Testis (tissue), 2 donors: ENCODE results near the gene ABCB11.
"Not testable (repeated sequence)": the region's sequence is repeated elsewhere in the genome, so short reads cannot be mapped to it uniquely, and the experiment has no call there.

Experiments used
- POLR2A ChIP-seq: fragments of 450-650 bp; IDR thresholded peaks from one replicate; pipeline ENCODE4 v1.6.1; 2017; ENCODE audit warnings: antibody characterized with exemption, mild to moderate bottlenecking, moderate library complexity
- TF ChIP-seq, protein P1 (sequence below), 3 experiments: fragments of 450-650 bp in 2 of 3; fragments of 200-600 bp in 1 of 3; sonication (generic) in 1 of 3; IDR thresholded peaks; one replicate each; pipeline ENCODE4 v1.5.1; 2016 to 2019; ENCODE audit warnings: antibody characterized with exemption in 3 of 3, mild to moderate bottlenecking in 2 of 3, moderate library complexity in 1 of 3

DNA sequence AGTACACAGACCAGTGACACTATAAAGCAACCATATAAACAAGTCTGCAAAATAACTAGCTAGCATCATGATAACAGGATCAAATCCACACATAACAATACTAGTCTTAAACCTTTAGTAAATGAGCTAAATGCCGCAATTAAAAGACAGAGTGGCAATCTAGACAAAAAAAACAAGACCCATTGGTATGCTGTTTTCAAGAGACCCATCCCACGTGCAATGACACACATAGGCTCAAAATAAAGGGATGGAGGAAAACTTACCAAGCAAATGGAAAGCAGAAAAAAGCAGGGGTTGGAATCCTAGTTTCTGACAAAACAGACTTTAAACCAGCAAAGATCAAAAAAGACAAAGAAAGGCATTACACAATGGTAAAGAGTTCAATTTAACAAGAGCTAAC, 23.5 kb upstream of the ABCB11 start:
- TF ChIP-seq, protein P1, sequence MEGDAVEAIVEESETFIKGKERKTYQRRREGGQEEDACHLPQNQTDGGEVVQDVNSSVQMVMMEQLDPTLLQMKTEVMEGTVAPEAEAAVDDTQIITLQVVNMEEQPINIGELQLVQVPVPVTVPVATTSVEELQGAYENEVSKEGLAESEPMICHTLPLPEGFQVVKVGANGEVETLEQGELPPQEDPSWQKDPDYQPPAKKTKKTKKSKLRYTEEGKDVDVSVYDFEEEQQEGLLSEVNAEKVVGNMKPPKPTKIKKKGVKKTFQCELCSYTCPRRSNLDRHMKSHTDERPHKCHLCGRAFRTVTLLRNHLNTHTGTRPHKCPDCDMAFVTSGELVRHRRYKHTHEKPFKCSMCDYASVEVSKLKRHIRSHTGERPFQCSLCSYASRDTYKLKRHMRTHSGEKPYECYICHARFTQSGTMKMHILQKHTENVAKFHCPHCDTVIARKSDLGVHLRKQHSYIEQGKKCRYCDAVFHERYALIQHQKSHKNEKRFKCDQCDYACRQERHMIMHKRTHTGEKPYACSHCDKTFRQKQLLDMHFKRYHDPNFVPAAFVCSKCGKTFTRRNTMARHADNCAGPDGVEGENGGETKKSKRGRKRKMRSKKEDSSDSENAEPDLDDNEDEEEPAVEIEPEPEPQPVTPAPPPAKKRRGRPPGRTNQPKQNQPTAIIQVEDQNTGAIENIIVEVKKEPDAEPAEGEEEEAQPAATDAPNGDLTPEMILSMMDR (IDR thresholded peaks at IDR 0.05) = not testable (repeated sequence)
- not testable (repeated sequence) for TF ChIP-seq POLR2A
